ENCODE measurements around the gene UROC1.

The UROC1 gene

GRCh38 chr3:126464997-126465396 is 52.6 kb downstream of the UROC1 start:
- CTCF ChIA-PET = interaction anchor here (1.1 kb wide), 1 partner anchor 11 kb away, joined by 4 read pairs; the partner anchor contains the start of gene ZXDC

DNA sequence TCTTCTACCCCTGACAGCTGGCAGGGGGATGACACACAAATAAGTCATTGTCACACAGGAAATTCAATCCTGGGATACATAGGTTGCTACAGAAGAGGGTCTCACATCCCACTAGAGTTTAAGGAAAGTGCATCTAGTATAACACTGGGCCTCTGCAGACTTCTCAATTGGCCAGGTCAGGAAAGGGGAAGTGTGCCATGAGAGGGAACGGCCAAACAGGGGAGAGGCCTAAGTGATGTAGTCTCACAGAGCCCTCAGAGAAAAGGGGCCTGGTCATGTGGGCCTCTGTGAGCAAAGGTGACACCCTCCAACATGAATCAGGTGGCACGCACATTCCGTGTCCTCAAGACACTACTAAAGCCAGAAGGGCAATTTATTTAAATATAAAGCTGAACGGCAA is 53.1 kb downstream of the UROC1 start:
- ChIA-PET POLR2A (no interaction called here), CTCF (interaction anchor here (1.0 to 1.1 kb wide), 2 partner anchors 11 to 12 kb away, joined by 3 to 4 read pairs; partner anchors contain the start of gene ZXDC)
- TF ChIP-seq CTCF (IDR thresholded peaks at IDR 0.05; ENCODE audit: control extremely low read depth, extremely low read depth, low read depth, missing control alignments) = no peak
- DNase-seq (ENCODE audit: extremely low spot score) = no peak

More at GRCh38 chr3:126464997-126465396, 52.6 kb downstream of the UROC1 start:
- no peak for DNase-seq (ENCODE audit: extremely low spot score)
- TF ChIP-seq CTCF (IDR thresholded peaks at IDR 0.05; ENCODE audit: control extremely low read depth, extremely low read depth, low read depth, missing control alignments) = no peak
- POLR2A ChIA-PET = no interaction called here

DNA sequence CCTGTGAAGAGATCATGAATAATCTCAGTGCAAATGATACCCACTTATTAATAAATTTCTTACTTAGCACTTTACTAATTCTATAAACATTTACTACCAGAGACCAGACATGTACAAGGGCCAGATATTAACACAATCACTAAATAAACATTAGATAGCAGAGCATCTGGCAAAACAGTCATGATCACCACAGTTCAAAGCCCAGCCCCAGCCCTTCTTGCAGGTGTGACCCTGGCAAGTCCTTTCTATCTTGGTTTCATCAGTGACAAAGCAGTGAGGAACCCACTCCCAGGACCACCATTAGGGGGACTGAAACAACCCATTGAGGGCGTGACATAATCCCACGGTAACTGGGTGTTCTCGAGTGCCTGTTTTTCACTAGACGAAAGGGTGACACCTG is 53.5 kb downstream of the UROC1 start:
- ChIA-PET POLR2A (no interaction called here), CTCF (interaction anchor here (1.0 kb wide), 1 partner anchor 12 kb away, joined by 3 read pairs; the partner anchor contains the start of gene ZXDC)
- no peak for TF ChIP-seq CTCF (IDR thresholded peaks at IDR 0.05; ENCODE audit: control extremely low read depth, extremely low read depth, low read depth, missing control alignments)
- no peak for DNase-seq (ENCODE audit: extremely low spot score)

GRCh38 chr3:126463521-126463920 is 54.1 kb downstream of the UROC1 start:
- TF ChIP-seq CTCF (IDR thresholded peaks at IDR 0.05; ENCODE audit: control extremely low read depth, extremely low read depth, low read depth, missing control alignments) = no peak
- ChIA-PET POLR2A (no interaction called here), CTCF (interaction anchor here (1.0 kb wide), 1 partner anchor 12 kb away, joined by 3 read pairs; the partner anchor contains the start of gene ZXDC)
- DNase-seq (ENCODE audit: extremely low spot score) = no peak

DNA sequence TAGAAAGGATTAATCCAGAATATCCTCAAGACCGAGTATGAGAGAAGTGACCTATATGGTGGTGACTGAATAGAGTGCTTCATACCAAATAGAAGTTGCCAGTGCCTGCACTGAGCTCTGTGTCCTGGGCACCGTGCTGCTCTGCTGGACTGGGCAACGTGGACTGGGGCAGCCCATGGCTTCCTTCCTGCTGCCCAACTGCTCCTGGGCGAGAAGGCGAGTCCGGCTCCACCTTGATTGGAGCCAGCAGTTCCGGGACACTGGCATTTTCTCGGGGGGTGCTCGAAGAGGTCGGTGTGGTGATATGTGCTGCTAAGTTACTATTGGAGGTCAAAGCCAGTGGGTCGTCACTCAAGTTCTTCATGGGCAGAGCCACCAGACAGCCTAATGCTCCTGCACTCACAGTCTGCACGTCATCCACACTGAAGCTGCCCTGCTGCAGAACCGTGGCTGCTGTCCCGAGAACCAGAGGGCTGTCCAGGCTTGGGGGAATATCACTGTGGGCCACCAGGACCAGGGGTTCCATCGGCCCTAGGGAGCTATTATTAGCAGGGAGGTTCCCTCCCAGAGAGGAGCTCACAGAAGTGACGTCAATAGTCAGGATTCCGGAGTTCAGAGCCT is 56.0 kb downstream of the UROC1 start:
- DNase-seq (ENCODE audit: extremely low spot score) = no peak
- CTCF ChIA-PET = interaction anchor here (1.8 to 2.1 kb wide), 2 partner anchors 14 to 22 kb away, joined by 4 to 7 read pairs; partner anchors contain the start of gene ZXDC
- POLR2A ChIA-PET = interaction anchor here (1.2 kb wide), 1 partner anchor 11 kb away, joined by 3 read pairs; no protein-coding TSS in a partner anchor

GRCh38 chr3:126460381-126460780 is 57.2 kb downstream of the UROC1 start:
- ChIA-PET POLR2A (no interaction called here), CTCF (interaction anchor here (1.4 kb wide), 1 partner anchor 11 kb away, joined by 4 read pairs; no protein-coding TSS in a partner anchor)
- DNase-seq (ENCODE audit: extremely low spot score) = no peak
- no peak for TF ChIP-seq CTCF (IDR thresholded peaks at IDR 0.05; ENCODE audit: control extremely low read depth, extremely low read depth, low read depth, missing control alignments)

More for the DNA sequence above, 56.0 kb downstream of the UROC1 start:
- TF ChIP-seq CTCF (IDR thresholded peaks at IDR 0.05; ENCODE audit: control extremely low read depth, extremely low read depth, low read depth, missing control alignments) = no peak
